ENCODE results near the gene TMEM187. TPM values are rescaled to one million over a fixed set of nuclear protein-coding genes. Genes with fewer than 3 reads are reported as not detected.

Gene TMEM187
- total RNA-seq = 1 to 10 TPM; 5.1 to 6.4 TPM

DNA sequence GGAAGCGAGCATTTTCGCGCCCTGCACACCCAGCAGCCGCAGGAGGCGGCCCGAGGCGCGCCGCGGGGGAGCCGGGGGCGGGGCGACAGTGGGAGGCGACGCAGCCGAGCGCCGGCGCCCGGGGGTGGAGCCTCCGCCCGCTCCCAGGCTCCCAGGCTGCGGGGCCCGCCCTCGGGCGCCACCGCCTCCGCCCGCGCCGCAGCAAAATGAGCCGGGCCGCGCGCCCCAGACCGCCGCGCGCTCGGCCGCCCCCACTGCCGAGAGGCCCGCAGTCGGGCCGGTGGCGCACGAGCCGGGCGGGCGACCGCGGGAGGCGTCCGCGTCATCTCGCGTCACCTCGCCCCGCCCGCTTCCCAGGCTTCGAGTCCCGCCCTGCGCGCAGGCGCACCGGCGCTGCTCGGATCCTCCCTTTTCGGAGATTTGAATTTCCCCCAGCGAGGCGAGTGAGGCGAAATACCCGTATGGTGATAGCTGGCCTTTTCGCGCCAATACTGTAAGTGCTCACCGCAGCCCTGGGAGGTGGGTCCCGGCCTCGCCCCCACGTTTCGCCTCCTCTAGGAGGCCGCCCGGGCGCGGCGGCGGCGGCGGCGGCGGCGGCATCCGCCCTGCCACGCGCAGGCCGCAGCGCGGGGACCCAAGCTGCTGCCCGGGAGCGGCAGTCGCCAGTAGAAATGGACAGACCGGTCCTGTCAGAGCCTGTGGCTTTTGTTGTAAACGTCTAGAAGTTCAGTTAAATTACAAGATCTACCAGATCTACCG lies at the start of gene TMEM187:
Gene TMEM187 (plus strand): TSS at position 387 of the 759 bp plus-strand sequence. CDS start 9,309 bp downstream, outside the sequence.
- H3K36me3 Mint-ChIP-seq = peaks cover 33 to 41% of the 10 kb centered on the region in 2 donors
- peak; percentile 80 to 91 for DNase-seq (ENCODE audit: low spot score in 2 of 2)
- H3K27ac Mint-ChIP-seq = peak within 1 kb of the TSS; percentile 95 to 100
- ATAC-seq = peak; percentile 60 to 65
- no peaks in the 10 kb centered on the region for H3K9me3 Mint-ChIP-seq

- Mint-ChIP-seq H3K9me3 (no peaks in the 10 kb centered on the region), H3K36me3 (peaks cover 12 to 15% of the 10 kb centered on the region in 2 donors), H3K27ac (peak overlapping the region; percentile 60 to 94)
- DNase-seq (ENCODE audit: low spot score in 2 of 2) (no peak), ATAC-seq (no peak)
These were observed 49.4 kb upstream of the TMEM187 start for GRCh38 chrX:153922932-153923857.

GRCh38 chrX:153924149-153924861 lies 48.2 kb upstream of the TMEM187 start:
- Mint-ChIP-seq H3K27ac (peak overlapping the region; percentile 94 to 97), H3K36me3 (peaks cover 12 to 15% of the 10 kb centered on the region in 2 donors), H3K9me3 (no peaks in the 10 kb centered on the region)
- DNase-seq (ENCODE audit: low spot score in 2 of 2) (no peak), ATAC-seq (no peak)

DNA sequence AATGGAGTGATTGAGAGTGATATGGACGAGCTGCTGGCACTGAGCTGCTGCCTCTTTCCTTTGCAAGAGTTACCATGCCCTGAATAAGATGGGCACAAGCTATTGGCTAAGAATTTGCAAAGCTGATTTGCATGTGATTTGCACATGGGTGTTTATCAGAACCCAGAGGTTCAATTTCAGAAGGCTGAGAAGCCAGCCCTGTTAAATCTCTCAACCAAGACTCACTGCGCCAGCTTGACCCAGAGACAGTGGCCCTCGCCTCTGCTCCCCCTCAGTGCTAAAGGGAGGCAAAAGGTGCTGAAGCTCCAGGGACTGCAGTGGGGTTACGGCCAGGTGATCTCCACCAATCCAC lies 47.2 kb upstream of the TMEM187 start:
- DNase-seq (ENCODE audit: low spot score in 2 of 2) = no peak
- no peak for ATAC-seq
- no peaks in the 10 kb centered on the region for H3K9me3 Mint-ChIP-seq
- peak overlapping the region; percentile 94 to 97 for H3K27ac Mint-ChIP-seq
- H3K36me3 Mint-ChIP-seq = peaks cover 12 to 15% of the 10 kb centered on the region in 2 donors

DNA sequence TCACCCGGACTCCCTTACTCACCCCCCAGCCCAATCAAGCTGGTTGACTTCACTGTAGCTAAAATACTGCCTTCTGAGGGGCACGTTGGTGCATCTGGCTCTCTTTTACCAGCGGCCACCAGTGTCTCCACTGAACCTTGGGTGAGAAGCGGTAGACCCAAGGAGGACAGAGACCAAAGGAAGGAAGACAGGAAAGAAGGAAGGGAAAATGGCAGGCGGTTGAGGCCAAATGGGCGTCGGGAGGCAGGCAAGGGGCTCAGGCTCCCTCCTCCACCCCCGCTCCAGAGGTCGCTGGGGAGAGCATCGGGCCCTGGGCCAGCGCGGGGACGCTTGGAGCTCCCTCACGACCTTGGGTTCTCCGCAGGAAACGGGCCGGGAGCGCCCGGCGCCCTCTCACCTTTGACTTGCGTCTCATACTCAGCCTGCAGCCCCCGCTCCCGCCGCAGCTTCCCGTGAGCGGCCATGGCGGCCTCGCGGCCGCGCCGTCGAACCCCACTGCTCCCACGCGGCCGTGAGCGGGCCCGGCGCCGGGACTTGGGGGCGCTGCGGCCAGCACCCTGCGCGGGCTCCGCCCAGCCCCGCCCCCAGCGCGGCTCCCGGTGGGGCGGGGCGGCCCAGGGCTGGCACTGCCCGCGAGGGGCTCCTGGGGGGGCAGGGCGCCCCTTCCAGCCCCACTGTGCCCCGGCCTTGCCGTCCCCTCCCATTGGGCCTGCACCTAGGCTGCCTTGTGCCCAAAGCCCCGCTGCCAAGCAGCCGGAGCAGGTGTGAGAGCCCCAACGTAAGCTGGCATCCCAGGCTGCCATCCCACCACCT lies 46.6 kb upstream of the TMEM187 start, which contains the start of gene ARHGAP4:
Gene ARHGAP4 (minus strand): TSS at position 526 of the 813 bp plus-strand sequence. CDS start 62 bp downstream, at position 464.
- peak; percentile 51 to 73 for DNase-seq (ENCODE audit: low spot score in 2 of 2)
- peak; percentile 11 to 34 for ATAC-seq
- Mint-ChIP-seq H3K9me3 (no peaks in the 10 kb centered on the region), H3K27ac (peak within 1 kb of the TSS; percentile 94 to 97), H3K36me3 (peaks cover 12 to 15% of the 10 kb centered on the region in 2 donors)

- peak in 1 of 2 donors; percentile 68 for DNase-seq (ENCODE audit: low spot score in 2 of 2)
- H3K9me3 Mint-ChIP-seq = no peaks in the 10 kb centered on the region
- ATAC-seq = peak; percentile 10 to 13
- peaks cover 12 to 17% of the 10 kb centered on the region in 2 donors for H3K36me3 Mint-ChIP-seq
- peak overlapping the region; percentile 94 to 96 for H3K27ac Mint-ChIP-seq
These were observed 46.0 kb upstream of the TMEM187 start for GRCh38 chrX:153926552-153926857.

DNA sequence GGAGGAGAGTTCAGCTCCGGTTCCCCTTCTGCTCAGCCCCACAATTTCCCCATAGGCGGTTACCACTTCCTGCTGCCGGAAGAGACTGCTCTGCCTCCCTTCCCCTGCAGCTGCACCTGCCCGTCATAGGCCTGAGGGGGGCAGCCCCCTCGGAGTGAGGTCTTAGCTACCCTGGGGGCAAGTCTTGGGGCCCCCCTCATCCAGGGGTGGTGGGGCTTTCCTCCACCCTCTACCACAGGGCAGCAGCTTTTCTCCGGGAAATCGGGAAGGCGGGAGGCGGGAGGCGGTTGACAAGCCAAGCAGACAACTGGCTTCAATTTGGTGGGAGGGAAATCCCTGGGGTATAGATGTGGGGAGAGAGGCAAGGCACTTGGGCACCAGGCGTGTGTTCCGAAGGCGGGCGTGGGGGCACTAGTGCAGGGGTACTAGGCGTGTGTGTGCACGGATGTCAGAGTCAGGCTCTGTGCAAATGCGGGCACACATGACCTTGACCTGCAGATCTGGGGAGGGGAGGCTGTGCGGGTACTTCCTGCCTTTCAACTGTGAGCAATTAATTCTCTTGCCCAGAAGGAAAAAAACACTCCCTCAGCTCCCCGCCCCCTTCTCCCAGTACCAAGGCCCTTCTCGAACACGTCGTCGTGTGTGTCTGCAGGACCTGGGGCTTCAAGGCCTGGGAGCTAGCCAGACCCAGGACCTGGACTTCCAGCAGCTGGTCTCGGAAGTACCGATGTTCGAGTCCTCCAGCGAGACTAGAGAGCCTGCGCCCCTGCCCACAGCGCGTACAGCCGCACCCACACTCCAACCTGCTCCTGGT lies 45.5 kb upstream of the TMEM187 start:
- peak; percentile 47 to 54 for ATAC-seq
- peak; percentile 55 to 76 for DNase-seq (ENCODE audit: low spot score in 2 of 2)
- peak overlapping the region; percentile 94 to 96 for H3K27ac Mint-ChIP-seq
- H3K36me3 Mint-ChIP-seq = peaks cover 12 to 21% of the 10 kb centered on the region in 2 donors
- no peaks in the 10 kb centered on the region for H3K9me3 Mint-ChIP-seq

GRCh38 chrX:153927672-153927921 lies 45.0 kb upstream of the TMEM187 start:
- H3K9me3 Mint-ChIP-seq = no peaks in the 10 kb centered on the region
- DNase-seq (ENCODE audit: low spot score in 2 of 2) (no peak), ATAC-seq (no peak)
- H3K36me3 Mint-ChIP-seq = peaks cover 12 to 21% of the 10 kb centered on the region in 2 donors
- H3K27ac Mint-ChIP-seq = peak overlapping the region; percentile 94 to 96

- Mint-ChIP-seq H3K36me3 (peaks cover 12 to 21% of the 10 kb centered on the region in 2 donors), H3K27ac (peak overlapping the region; percentile 94 to 96), H3K9me3 (no peaks in the 10 kb centered on the region)
- DNase-seq (ENCODE audit: low spot score in 2 of 2) (peak; percentile 86 to 97), ATAC-seq (peak; percentile 76 to 80)
These were observed 44.4 kb upstream of the TMEM187 start for GRCh38 chrX:153927922-153928760.

- DNase-seq (ENCODE audit: low spot score in 2 of 2) (no peak), ATAC-seq (no peak)
- H3K36me3 Mint-ChIP-seq = peaks cover 12 to 23% of the 10 kb centered on the region in 2 donors
- H3K9me3 Mint-ChIP-seq = no peaks in the 10 kb centered on the region
- peak overlapping the region in 1 of 2 donors; percentile 94 for H3K27ac Mint-ChIP-seq
These were observed 43.7 kb upstream of the TMEM187 start for GRCh38 chrX:153928846-153929245.

DNA sequence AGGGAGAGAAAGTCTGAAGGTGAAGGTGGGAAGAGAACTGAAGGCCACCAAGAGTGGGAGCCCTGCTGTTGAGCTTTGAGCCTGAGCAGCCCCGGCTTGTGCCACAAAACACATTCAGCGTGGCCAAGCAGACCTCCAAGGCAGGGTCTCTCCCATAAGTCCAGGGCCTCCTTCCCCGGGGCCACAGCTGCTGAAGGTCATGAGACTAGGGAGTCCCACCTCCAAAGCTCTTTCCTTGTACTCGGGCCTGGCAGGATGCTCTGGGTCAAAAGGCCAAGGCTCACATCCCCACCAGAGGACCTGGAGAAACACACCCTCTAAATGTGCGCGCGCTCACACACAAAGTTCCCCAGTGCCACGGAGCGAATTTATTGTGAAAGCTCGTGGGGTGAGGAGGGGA lies 43.0 kb upstream of the TMEM187 start:
- Mint-ChIP-seq H3K9me3 (no peaks in the 10 kb centered on the region), H3K36me3 (peaks cover 6 to 23% of the 10 kb centered on the region in 2 donors), H3K27ac (peak overlapping the region in 1 of 2 donors; percentile 77)
- no peak for DNase-seq (ENCODE audit: low spot score in 2 of 2)
- no peak for ATAC-seq

GRCh38 chrX:153930011-153930910 lies 42.3 kb upstream of the TMEM187 start:
- ATAC-seq = no peak
- Mint-ChIP-seq H3K9me3 (no peaks in the 10 kb centered on the region), H3K36me3 (peaks cover 5 to 17% of the 10 kb centered on the region in 2 donors), H3K27ac (peak overlapping the region in 1 of 2 donors; percentile 39)
- DNase-seq (ENCODE audit: low spot score in 2 of 2) = no peak

DNA sequence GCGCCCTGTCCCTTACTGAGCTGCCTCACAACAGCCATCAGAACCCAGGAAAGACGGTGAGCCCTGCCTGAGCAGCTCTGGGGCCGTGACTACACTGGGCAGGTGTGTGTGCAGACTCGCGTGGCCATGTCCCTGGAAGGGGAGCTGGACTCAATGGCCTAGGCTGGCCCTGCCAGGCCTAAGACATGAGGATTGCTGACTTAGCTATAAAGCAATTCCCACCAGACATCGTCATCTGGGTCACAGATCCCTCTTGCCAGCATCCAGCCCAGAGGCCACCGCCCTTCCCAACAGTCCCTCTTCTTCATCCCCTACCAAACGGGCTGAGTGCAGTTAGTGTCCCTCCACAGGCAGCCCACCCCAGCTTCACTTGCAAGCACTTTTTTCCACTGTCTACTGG lies 41.4 kb upstream of the TMEM187 start:
- H3K9me3 Mint-ChIP-seq = no peaks in the 10 kb centered on the region
- peak overlapping the region; percentile 39 to 61 for H3K27ac Mint-ChIP-seq
- DNase-seq (ENCODE audit: low spot score in 2 of 2) (no peak), ATAC-seq (no peak)
- H3K36me3 Mint-ChIP-seq = peaks cover 0 to 13% of the 10 kb centered on the region in 2 donors

DNA sequence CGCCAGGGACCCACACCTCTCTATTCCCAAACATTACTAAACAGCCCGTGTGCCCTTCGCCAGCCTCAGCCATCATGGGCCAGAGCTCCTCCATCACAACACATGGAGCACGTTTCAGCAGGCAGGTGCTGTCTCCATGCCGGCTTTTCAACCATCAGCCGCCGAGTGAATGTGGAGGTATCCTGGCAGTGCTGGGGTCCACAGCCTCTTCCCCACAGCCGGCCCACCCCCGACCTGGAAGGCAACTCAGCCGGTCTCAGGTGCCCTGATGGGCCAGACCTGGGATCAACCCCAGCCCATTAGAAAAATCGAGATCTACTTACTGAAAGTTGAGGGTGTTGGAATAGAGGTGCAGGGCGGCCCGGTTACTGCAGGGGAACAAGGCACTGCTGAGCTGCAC lies 40.8 kb upstream of the TMEM187 start:
- H3K27ac Mint-ChIP-seq = peak overlapping the region; percentile 39 to 87
- H3K36me3 Mint-ChIP-seq = peaks cover 4 to 13% of the 10 kb centered on the region in 2 donors
- no peak for DNase-seq (ENCODE audit: low spot score in 2 of 2)
- H3K9me3 Mint-ChIP-seq = no peaks in the 10 kb centered on the region
- ATAC-seq = no peak
